Ectodermal cell (in vitro differentiated cells): ENCODE measurements around the gene DIP2B. TPM values are rescaled to one million over a fixed set of nuclear protein-coding genes. Genes with fewer than 3 reads are reported as not detected.
"Not testable (repeated sequence)": the region's sequence is repeated elsewhere in the genome, so short reads cannot be mapped to it uniquely, and the experiment has no call there.

Experiments used
- H3K27ac ChIP-seq: 2 replicates; pipeline ENCODE4 v1.7.0; 2013; ENCODE audit warnings: mild to moderate bottlenecking, low read depth, low read length; ENCODE audit not compliant: insufficient read depth, poor library complexity, severe bottlenecking
- H3K27me3 ChIP-seq: 2 replicates; pipeline ENCODE4 v1.7.0; 2013; ENCODE audit warnings: mild to moderate bottlenecking, low read length; ENCODE audit not compliant: insufficient read depth, control insufficient read depth, poor library complexity, severe bottlenecking
- H3K36me3 ChIP-seq: one replicate; pipeline ENCODE4 v1.7.0; 2013; ENCODE audit warnings: low read length; ENCODE audit not compliant: control insufficient read depth, insufficient read depth
- H3K4me1 ChIP-seq: one replicate; pipeline ENCODE4 v1.7.0; 2013; ENCODE audit warnings: low read length; ENCODE audit not compliant: control insufficient read depth, insufficient read depth
- H3K4me3 ChIP-seq: 2 replicates; pipeline ENCODE4 v1.7.0; 2013; ENCODE audit warnings: low read depth, low read length, control low read depth; ENCODE audit not compliant: insufficient read depth
- H3K9me3 ChIP-seq: 2 replicates; pipeline ENCODE4 v1.7.0; 2013; ENCODE audit warnings: mild to moderate bottlenecking, low read length, moderate library complexity; ENCODE audit not compliant: control insufficient read depth
- WGBS, 2 experiments: methylation state at CpG; one replicate each; pipeline ENCODE4 v1.1.7; 2013; ENCODE audit warnings: missing lambda C conversion rate in 2 of 2; 5-methylcytosine and 5-hydroxymethylcytosine counted together
- polyA plus RNA-seq, 4 experiments: library from polyadenylated mRNA; stranded (reverse); fragments of 50-300 nt; gene quantifications; one replicate each; pipeline ENCODE4 v1.2.3, GENCODE V29; 2013

The DIP2B gene
- polyA plus RNA-seq (2013, experiment 1 of 4): 18.7 TPM
- polyA plus RNA-seq (2013, experiment 2 of 4): 21.3 TPM
- polyA plus RNA-seq (2013, experiment 3 of 4): 15.7 TPM
- polyA plus RNA-seq (2013, experiment 4 of 4): 18.9 TPM

- 1% methylated on average over 77 of the region's 77 CpGs for WGBS, 2 experiments
- no peaks in the 10 kb centered on the region for H3K36me3 ChIP-seq
- no peaks in the 10 kb centered on the region for H3K9me3 ChIP-seq
- H3K4me3 ChIP-seq: peak within 1 kb of the TSS; percentile 74
- no peaks in the 10 kb centered on the region for H3K27me3 ChIP-seq
- H3K4me1 ChIP-seq: peaks cover 5% of the 10 kb centered on the region
- H3K27ac ChIP-seq: peak within 1 kb of the TSS; percentile 83
Observed at GRCh38 chr12:50504798-50505674, at the start of gene DIP2B. Gene DIP2B, plus strand, starts transcription at chr12:50504985. Its CDS starts 156 bp downstream, at chr12:50505141.

- Histone ChIP-seq H3K9me3 (no peaks in the 10 kb centered on the region), H3K4me1 (no peaks in the 10 kb centered on the region), H3K36me3 (peaks cover 12% of the 10 kb centered on the region), H3K4me3 (no peak overlapping the region), H3K27ac (no peak overlapping the region), H3K27me3 (no peaks in the 10 kb centered on the region)
Observed at GRCh38 chr12:50458606-50459005, 46.2 kb upstream of the DIP2B start.

GRCh38 chr12:50467439-50467838 is 37.3 kb upstream of the DIP2B start:
- 90 to 92% methylated on average over 3 of the region's 3 CpGs for whole genome bisulfite sequencing, 2 experiments
- Histone ChIP-seq H3K27me3 (no peaks in the 10 kb centered on the region), H3K4me3 (no peak overlapping the region), H3K27ac (no peak overlapping the region), H3K9me3 (no peaks in the 10 kb centered on the region), H3K4me1 (no peaks in the 10 kb centered on the region), H3K36me3 (peaks cover 14% of the 10 kb centered on the region)

GRCh38 chr12:50477241-50477832 is 27.4 kb upstream of the DIP2B start:
- H3K27me3 ChIP-seq: no peaks in the 10 kb centered on the region
- H3K4me3 ChIP-seq: no peak overlapping the region
- WGBS, 2 experiments: 100% methylated on average over 1 of the region's 1 CpG
- H3K4me1 ChIP-seq: no peaks in the 10 kb centered on the region
- peaks cover 16% of the 10 kb centered on the region for H3K36me3 ChIP-seq
- H3K27ac ChIP-seq: no peak overlapping the region
- no peaks in the 10 kb centered on the region for H3K9me3 ChIP-seq

GRCh38 chr12:50482571-50482970 is 22.2 kb upstream of the DIP2B start:
- 93 to 100% methylated on average over 4 of the region's 4 CpGs for WGBS, 2 experiments
- H3K9me3 ChIP-seq: no peaks in the 10 kb centered on the region
- H3K4me1 ChIP-seq: no peaks in the 10 kb centered on the region
- H3K4me3 ChIP-seq: no peak overlapping the region
- H3K36me3 ChIP-seq: no peaks in the 10 kb centered on the region
- no peaks in the 10 kb centered on the region for H3K27me3 ChIP-seq
- no peak overlapping the region for H3K27ac ChIP-seq

GRCh38 chr12:50483488-50483887 is 21.3 kb upstream of the DIP2B start:
- Histone ChIP-seq H3K27me3 (no peaks in the 10 kb centered on the region), H3K27ac (no peak overlapping the region), H3K36me3 (no peaks in the 10 kb centered on the region), H3K9me3 (no peaks in the 10 kb centered on the region), H3K4me3 (no peak overlapping the region), H3K4me1 (no peaks in the 10 kb centered on the region)
- WGBS, 2 experiments: 87 to 90% methylated on average over 1 of the region's 1 CpG

- no peaks in the 10 kb centered on the region for H3K9me3 ChIP-seq
- 95% methylated on average over 4 to 5 of the region's 5 CpGs for WGBS, 2 experiments
- no peaks in the 10 kb centered on the region for H3K36me3 ChIP-seq
- no peaks in the 10 kb centered on the region for H3K4me1 ChIP-seq
- H3K4me3 ChIP-seq: no peak overlapping the region
- no peak overlapping the region for H3K27ac ChIP-seq
- no peaks in the 10 kb centered on the region for H3K27me3 ChIP-seq
Observed at GRCh38 chr12:50488801-50489200, 16.0 kb upstream of the DIP2B start.

GRCh38 chr12:50498119-50498518 is 6.7 kb upstream of the DIP2B start:
- not testable (repeated sequence) for H3K27ac ChIP-seq, H3K36me3 ChIP-seq, H3K4me3 ChIP-seq, H3K9me3 ChIP-seq, H3K27me3 ChIP-seq, H3K4me1 ChIP-seq
- 97 to 100% methylated on average over 7 to 10 of the region's 11 CpGs for WGBS, 2 experiments

GRCh38 chr12:50505675-50506530 is 1.1 kb downstream of the DIP2B start:
- peak overlapping the region; percentile 74 for H3K4me3 ChIP-seq
- H3K4me1 ChIP-seq: peaks cover 5% of the 10 kb centered on the region
- no peak overlapping the region for H3K27ac ChIP-seq
- H3K9me3 ChIP-seq: no peaks in the 10 kb centered on the region
- H3K27me3 ChIP-seq: no peaks in the 10 kb centered on the region
- H3K36me3 ChIP-seq: no peaks in the 10 kb centered on the region
- WGBS, 2 experiments: 1 to 4% methylated on average over 11 of the region's 11 CpGs
